NCI-H1694 (cell line): Measurements from ENCODE around the gene C1orf159.

Experiments
- DNase-seq: peaks from one replicate; lab custom pipeline; 2025; lab: John Stamatoyannopoulos, UW

The C1orf159 gene

GRCh38 chr1:1053022-1053421, 62.9 kb downstream of the C1orf159 start:
- no peak for DNase-seq

DNA sequence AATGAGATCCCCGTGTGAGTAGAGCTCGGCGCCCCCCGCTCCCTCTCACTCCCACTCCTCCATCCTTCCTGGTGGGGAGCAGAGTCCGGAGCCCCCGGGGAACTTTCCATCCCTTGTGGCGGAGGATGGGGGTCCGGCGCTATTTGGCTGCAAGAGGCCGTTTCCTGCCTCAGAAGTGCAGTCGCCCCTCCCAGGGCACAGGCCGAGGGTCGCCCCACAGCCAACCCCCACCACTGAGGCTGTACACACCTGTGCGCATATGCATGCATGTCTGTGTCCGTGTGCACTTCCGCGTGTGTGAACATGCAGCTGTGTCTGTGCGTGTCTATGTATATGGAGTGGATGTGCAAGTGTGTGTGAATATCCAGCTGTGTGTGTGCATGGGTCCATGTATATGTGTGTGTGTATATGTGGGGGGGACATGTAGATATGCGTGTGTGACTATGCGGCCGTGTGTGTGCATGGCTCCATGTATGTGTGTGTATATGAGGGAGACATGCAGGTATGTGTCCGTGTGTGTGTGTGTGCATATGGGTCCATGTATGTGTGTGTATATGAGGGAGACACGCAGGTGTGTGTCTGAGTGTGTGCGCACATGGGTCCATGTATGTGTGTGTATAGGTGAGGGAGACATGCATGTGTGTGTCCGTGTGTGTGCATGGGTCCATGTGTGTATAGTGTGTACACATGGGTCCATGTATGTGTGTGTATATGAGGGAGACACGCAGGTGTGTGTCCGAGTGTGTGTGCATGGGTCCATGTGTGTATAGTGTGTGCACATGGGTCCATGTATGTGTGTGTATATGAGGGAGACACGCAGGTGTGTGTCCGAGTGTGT, 63.7 kb downstream of the C1orf159 start:
- no peak for DNase-seq

DNA sequence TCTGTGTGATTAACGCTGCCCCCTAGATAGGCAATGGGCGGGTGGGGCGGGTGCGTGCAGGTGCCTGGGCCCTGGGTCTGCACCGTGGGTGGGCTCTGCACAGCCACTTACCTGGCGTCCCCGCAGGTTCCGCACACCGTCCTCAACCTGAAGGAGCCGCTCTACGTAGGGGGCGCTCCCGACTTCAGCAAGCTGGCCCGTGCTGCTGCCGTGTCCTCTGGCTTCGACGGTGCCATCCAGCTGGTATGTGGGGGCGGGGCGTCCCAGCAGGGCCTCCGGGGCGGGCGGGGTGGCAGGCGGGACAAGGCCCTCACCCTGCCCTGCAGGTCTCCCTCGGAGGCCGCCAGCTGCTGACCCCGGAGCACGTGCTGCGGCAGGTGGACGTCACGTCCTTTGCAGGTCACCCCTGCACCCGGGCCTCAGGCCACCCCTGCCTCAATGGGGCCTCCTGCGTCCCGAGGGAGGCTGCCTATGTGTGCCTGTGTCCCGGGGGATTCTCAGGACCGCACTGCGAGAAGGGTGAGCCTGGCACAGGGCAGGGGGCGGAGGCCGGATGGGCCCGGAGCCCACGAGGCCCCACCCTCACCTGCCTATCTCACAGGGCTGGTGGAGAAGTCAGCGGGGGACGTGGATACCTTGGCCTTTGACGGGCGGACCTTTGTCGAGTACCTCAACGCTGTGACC, 64.6 kb downstream of the C1orf159 start:
- peak; percentile 7 for DNase-seq

- DNase-seq: no peak
These were observed 65.3 kb downstream of the C1orf159 start for GRCh38 chr1:1050577-1051052.

GRCh38 chr1:1049318-1050165, 66.3 kb downstream of the C1orf159 start:
- no peak for DNase-seq

- no peak for DNase-seq
These were observed 67.1 kb downstream of the C1orf159 start for GRCh38 chr1:1048765-1049164.

DNA sequence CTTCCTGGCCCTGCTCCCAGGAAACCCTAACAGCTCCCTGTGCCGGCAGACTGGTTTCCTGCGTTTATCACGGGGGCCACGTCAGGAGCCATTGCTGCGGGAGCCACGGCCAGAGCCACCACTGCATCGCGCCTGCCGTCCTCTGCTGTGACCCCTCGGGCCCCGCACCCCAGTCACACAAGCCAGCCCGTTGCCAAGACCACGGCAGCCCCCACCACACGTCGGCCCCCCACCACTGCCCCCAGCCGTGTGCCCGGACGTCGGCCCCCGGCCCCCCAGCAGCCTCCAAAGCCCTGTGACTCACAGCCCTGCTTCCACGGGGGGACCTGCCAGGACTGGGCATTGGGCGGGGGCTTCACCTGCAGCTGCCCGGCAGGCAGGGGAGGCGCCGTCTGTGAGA, 67.9 kb downstream of the C1orf159 start:
- no peak for DNase-seq

DNA sequence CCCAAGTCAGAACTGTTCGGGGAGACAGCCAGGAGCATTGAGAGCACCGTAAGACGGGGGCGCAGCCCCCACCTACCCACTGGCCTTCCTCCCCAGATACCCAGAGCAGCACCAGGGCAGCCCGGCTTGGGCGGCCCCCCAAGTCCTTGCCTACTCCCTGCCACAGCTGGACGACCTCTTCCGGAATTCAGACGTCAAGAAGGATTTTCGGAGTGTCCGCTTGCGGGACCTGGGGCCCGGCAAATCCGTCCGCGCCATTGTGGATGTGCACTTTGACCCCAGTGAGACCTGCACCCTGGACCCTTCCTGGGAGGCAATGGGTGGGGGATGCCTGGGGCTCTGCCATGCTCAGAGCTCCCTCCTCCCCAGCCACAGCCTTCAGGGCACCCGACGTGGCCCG, 68.5 kb downstream of the C1orf159 start:
- DNase-seq: no peak

- no peak for DNase-seq
These were observed 69.1 kb downstream of the C1orf159 start for GRCh38 chr1:1046767-1047166.

- DNase-seq: no peak
These were observed 69.6 kb downstream of the C1orf159 start for GRCh38 chr1:1046243-1046642.

DNA sequence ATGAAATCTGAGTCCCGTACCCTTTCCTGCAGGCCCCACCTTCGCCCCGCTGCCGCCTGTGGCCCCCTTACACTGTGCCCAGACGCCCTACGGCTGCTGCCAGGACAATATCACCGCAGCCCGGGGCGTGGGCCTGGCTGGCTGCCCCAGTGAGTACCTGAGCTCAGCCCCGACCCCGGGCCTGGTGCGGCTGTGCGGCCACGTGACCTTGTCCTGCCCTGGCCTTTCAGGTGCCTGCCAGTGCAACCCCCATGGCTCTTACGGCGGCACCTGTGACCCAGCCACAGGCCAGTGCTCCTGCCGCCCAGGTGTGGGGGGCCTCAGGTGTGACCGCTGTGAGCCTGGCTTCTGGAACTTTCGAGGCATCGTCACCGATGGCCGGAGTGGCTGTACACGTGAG, 70.8 kb downstream of the C1orf159 start:
- DNase-seq: no peak

DNA sequence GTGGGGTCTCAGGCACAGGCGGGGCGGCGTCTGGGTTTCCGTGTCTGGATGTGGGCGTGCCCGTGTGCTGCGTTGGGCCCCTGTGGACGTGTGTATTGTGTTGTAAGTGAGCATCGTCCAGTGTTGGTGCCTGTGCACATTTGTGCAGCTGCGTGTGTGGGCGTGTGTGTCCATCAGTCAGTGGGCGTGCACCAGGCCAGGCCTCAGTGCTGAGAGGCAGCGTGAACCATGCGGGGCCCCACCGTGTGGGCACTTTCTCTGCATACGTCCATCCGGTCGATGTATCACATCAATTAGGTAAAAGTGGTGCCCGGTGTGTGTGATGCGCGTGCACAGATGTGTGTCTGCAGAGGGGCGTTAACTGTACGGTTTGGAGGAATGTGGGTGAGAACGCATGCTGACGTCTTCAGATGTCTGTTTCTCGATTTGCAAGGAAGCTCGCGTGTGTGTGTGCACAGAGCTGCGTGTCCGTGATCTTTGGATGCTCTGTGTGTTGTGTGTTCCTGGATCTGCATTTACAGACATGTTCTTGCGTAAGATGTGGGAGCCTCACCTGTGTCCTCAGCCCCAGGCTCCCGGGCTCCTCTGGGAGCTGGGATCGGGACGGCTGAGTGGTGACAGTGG, 71.3 kb downstream of the C1orf159 start:
- no peak for DNase-seq

GRCh38 chr1:1043921-1044320, 72.0 kb downstream of the C1orf159 start:
- DNase-seq: no peak

DNA sequence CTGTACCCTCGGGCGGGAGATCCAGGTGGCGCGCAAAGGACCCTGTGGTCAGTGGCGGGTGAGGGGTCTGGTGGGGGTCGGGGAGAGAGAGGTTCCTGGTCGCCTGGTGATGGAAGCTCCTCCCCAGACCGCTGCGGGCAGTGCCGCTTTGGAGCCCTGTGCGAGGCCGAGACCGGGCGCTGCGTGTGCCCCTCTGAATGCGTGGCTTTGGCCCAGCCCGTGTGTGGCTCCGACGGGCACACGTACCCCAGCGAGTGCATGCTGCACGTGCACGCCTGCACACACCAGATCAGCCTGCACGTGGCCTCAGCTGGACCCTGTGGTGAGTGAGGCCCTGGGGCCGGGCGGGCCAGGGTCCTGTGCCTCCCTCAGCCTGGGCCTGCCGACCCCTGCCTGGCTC, 72.5 kb downstream of the C1orf159 start:
- DNase-seq: no peak

DNA sequence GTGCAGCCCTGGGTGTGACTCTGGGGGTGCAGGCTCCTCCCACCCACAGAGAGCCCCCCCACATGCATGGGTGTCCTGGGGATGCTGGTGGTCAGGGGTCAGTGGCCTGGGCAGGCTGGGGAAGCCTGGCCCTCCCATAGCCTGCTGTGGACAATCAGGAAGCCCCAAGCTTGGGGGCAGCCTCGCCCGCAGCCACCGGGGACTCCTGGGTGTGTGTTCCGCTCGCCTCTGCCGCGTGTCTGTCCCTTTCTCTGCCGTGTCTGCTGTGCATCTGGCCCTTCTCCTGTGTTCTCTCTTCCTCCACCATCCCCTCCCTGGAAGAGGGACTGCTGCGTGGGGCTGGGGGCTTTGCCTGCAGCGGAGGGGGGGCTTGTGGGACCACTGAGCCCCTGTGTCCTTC, 73.1 kb downstream of the C1orf159 start:
- DNase-seq: no peak

GRCh38 chr1:1041873-1042272, 74.0 kb downstream of the C1orf159 start:
- no peak for DNase-seq

GRCh38 chr1:1041092-1041523, 74.8 kb downstream of the C1orf159 start:
- no peak for DNase-seq

DNA sequence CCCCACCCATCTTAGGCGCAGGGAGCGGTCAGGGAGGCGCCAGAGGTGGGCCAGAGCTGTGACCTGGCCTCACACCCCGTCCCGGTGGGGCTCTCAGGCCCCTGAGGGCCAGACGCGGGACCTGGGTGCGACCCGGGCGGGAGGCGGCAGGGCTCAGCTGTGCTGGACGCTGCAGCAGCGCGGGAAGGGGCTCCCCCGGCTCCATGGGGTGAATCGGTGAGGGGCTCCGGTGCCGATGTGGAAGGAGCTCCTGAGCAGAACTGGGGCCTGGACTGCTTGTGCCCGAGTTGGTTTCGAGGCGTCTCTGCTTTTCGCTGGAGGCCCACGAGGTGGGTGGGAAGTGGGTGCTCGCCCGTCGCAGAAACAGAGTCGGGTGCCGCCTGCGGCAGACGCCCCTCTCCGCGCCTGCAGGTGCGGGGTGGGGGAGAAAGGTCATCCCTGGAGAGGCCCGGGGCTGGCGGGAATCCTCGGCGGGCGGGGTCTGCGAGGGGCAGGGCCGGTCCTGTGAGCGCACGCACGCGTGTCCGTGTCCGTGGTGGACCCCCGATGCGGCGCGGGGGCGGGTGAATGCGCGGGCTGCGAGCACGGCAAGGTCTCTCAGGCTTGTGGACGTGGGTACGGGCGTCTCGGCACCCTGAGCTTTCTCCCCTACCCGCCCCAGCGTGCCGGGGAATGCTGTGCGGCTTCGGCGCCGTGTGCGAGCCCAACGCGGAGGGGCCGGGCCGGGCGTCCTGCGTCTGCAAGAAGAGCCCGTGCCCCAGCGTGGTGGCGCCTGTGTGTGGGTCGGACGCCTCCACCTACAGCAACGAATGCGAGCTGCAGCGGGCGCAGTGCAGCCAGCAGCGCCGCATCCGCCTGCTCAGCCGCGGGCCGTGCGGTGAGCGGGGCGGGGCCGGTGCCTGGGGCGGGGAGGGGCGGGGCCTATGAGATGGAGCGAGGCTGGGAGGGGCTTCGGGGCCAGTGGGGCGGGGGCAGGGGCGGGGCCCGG, 75.6 kb downstream of the C1orf159 start:
- peak; percentile 13 for DNase-seq

DNA sequence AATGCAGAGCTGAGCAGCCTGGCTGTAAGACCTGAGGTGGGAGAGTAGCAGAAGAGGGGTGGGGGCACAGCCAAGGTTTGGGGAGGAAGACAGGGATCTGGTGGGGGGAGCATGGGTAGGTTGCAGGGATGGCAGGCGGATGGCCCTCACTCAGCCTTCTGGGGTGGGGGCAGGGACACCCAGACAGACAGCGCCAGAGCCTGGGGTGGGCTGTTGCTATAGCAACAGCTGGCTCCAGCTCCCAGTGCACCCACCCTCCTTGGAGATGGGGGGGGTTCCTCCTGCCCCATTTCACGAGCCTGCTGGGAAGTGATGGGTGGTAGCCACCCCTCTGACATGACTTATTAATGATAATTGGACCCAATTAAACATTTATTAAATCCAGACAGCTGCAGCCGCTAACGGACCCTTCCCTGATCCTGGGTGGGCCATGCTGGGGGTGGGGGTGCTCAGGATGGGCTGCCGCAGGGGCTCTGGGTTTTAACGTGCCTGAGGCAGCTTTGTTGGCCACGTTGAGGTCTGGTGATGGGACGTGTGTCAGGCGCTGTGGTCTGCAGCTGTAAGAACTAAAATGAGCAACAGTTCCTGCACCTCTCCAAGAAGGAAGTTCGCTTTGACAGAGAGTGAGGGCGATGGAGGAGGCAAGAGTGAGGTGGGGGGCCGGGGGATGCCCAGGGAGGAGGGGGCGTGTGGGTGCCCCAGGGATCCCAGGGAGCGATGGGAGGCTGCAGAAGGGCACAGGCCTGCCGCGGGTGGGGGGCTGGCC, 76.6 kb downstream of the C1orf159 start:
- no peak for DNase-seq

DNA sequence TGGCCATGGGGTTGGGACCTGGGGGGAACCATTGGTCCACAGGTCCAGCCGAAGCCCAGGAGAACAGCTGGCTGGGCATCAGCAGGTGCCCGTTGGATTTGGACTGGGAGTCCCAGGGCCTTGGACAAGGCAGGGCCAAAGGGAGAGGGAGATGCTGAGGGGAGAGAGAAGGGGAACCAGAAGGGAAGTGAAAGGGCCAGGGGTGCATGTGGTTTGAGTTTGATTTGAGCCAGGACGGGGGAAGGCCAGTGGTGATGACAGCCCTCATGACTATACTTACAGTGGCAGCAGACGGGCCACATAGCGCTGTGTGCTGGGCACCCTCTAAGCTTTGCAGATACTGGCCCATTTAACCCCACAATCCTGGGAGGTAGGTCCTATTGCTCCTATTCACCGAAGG, 77.2 kb downstream of the C1orf159 start:
- no peak for DNase-seq
